ENCODE results near the gene B4GALT6. TPM values are rescaled to one million over a fixed set of nuclear protein-coding genes. Genes with fewer than 3 reads are reported as not detected.
A peak's percentile ranks its signal among the peaks of the same experiment; 100 is the strongest.

The B4GALT6 gene
- total and polyA plus RNA-seq, 2 donors = 3.2 to 7.5 TPM

DNA sequence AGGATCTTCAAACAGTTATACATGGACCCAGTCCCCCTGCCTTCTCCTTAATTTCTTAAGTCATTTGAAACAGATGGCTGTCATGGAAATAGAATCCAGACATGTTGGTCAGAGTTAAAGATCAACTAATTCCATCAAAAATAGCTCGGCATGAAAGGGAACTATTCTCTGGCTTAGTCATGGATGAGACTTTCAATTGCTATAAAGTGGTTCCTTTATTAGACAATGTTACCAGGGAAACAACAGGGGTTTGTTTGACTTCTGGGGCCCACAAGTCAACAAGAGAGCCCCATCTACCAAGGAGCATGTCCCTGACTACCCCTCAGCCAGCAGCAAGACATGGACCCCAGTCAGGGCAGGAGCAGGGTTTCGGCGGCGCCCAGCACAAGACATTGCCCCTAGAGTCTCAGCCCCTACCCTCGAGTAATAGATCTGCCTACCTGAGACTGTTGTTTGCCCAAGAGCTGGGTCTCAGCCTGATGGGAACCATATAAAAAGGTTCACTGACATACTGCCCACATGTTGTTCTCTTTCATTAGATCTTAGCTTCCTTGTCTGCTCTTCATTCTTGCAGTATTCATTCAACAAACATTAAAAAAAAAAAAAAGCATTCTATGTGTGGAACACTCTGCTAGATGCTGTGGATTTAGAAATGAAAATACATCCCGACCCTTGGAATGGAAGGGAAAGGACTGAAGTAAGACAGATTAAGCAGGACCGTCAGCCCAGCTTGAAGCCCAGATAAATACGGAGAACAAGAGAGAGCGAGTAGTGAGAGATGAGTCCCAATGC, 88.1 kb downstream of the B4GALT6 start:
- no peaks in the 10 kb centered on the region for H3K4me1 ChIP-seq (ENCODE audit: insufficient read depth)
- DNase-seq (ENCODE audit: extremely low spot score) = peak; percentile 23
- WGBS = 88% methylated on average over 9 of the region's 9 CpGs

GRCh38 chr18:31595121-31595771, 89.1 kb downstream of the B4GALT6 start:
- 69% methylated on average over 5 of the region's 5 CpGs for WGBS
- Histone ChIP-seq H3K4me3 (ENCODE audit: low read depth, low read length) (no peak overlapping the region), H3K27ac (ENCODE audit: low read depth) (no peak overlapping the region), H3K36me3 (ENCODE audit: insufficient read depth) (no peaks in the 10 kb centered on the region), H3K4me1 (ENCODE audit: insufficient read depth) (no peaks in the 10 kb centered on the region)
- DNase-seq (ENCODE audit: extremely low spot score) = no peak

More for the DNA sequence above, 88.1 kb downstream of the B4GALT6 start:
- H3K27ac ChIP-seq (ENCODE audit: low read depth) = no peak overlapping the region
- no peaks in the 10 kb centered on the region for H3K36me3 ChIP-seq (ENCODE audit: insufficient read depth)
- no peak overlapping the region for H3K4me3 ChIP-seq (ENCODE audit: low read depth, low read length)

DNA sequence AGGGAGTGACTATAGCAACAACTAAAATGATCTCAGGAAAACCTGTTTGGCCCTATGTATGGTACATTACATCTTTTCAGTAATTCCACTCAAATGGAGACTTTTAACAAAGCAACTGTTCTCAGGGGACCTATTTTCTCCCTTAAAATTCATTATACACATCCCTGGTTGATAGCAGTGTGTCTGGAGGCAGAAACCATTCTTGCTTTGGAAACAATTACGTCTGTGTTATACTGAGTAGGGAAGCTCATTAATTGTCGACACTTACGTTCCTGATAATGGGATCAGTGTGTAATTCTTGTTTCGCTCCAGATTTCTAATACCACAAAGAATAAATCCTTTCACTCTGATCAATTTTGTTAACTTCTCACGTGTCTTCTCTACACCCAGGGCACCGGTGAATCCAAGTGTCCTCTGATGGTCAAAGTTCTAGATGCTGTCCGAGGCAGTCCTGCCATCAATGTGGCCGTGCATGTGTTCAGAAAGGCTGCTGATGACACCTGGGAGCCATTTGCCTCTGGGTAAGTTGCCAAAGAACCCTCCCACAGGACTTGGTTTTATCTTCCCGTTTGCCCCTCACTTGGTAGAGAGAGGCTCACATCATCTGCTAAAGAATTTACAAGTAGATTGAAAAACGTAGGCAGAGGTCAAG, 91.7 kb downstream of the B4GALT6 start:
- H3K4me1 ChIP-seq (ENCODE audit: insufficient read depth) = no peaks in the 10 kb centered on the region
- H3K27ac ChIP-seq (ENCODE audit: low read depth) = no peak overlapping the region
- H3K4me3 ChIP-seq (ENCODE audit: low read depth, low read length) = no peak overlapping the region
- no peaks in the 10 kb centered on the region for H3K36me3 ChIP-seq (ENCODE audit: insufficient read depth)
- 75% methylated on average over 10 of the region's 10 CpGs for WGBS
- DNase-seq (ENCODE audit: extremely low spot score) = no peak

DNA sequence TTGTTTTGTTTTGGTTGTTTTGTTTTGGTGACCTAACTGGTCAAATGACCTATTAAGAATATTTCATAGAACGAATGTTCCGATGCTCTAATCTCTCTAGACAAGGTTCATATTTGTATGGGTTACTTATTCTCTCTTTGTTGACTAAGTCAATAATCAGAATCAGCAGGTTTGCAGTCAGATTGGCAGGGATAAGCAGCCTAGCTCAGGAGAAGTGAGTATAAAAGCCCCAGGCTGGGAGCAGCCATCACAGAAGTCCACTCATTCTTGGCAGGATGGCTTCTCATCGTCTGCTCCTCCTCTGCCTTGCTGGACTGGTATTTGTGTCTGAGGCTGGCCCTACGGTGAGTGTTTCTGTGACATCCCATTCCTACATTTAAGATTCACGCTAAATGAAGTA, 92.8 kb downstream of the B4GALT6 start, which contains the start of gene TTR:
TSS of gene TTR (plus strand) at position 250 of the 400 bp plus-strand sequence. CDS start at position 276, 26 bp downstream.
- H3K4me1 ChIP-seq (ENCODE audit: insufficient read depth) = no peaks in the 10 kb centered on the region
- no peak within 1 kb of the TSS for H3K27ac ChIP-seq (ENCODE audit: low read depth)
- no peaks in the 10 kb centered on the region for H3K36me3 ChIP-seq (ENCODE audit: insufficient read depth)
- 66% methylated on average over 5 of the region's 5 CpGs for WGBS
- no peak for DNase-seq (ENCODE audit: extremely low spot score)
- no peak within 1 kb of the TSS for H3K4me3 ChIP-seq (ENCODE audit: low read depth, low read length)

GRCh38 chr18:31591113-31591512, 93.3 kb downstream of the B4GALT6 start:
- no peak overlapping the region for H3K27ac ChIP-seq (ENCODE audit: low read depth)
- no peaks in the 10 kb centered on the region for H3K4me1 ChIP-seq (ENCODE audit: insufficient read depth)
- no peak for DNase-seq (ENCODE audit: extremely low spot score)
- 63% methylated on average over 2 of the region's 2 CpGs for WGBS
- no peaks in the 10 kb centered on the region for H3K36me3 ChIP-seq (ENCODE audit: insufficient read depth)
- no peak overlapping the region for H3K4me3 ChIP-seq (ENCODE audit: low read depth, low read length)

DNA sequence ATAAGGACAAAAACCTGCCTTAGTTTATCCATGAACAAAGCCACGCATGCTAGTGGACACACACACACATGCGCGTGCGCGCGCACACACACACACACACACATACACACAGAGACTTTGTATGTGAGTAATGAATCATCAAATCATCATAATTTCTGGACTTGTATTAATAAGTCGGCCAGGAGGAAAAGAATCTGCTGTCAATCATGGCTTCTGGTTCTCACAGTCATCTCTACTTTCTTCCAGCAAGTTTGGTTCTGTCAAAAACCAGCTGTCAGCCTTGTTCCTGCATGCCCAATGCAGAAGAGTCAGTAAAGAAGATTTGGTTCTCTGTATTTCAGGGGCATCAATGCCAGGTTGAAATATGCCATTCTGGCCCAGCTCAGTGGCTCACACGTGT, 93.8 kb downstream of the B4GALT6 start:
- WGBS = 87% methylated on average over 8 of the region's 8 CpGs
- H3K4me3 ChIP-seq (ENCODE audit: low read depth, low read length) = no peak overlapping the region
- H3K4me1 ChIP-seq (ENCODE audit: insufficient read depth) = no peaks in the 10 kb centered on the region
- no peak overlapping the region for H3K27ac ChIP-seq (ENCODE audit: low read depth)
- no peak for DNase-seq (ENCODE audit: extremely low spot score)
- no peaks in the 10 kb centered on the region for H3K36me3 ChIP-seq (ENCODE audit: insufficient read depth)

DNA sequence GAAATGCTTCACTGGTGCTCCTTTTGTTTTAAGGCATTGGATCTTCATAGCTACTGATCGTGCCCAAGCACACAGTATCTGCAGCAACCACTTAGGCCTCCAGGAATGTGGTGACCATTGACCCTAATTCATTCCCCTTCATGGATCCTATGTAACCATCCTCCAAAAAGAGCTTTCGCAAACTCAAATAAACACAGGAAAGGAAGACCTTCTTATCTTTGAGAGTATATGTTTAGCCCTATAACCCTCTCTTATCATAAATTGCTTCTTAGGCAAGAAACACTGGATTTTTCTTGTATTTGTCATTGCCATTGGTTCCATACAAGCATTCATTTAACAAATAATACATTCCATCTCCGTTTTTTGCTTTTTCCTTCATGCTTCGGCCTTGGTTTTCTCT, 96.9 kb downstream of the B4GALT6 start:
- H3K4me3 ChIP-seq (ENCODE audit: low read depth, low read length) = no peak overlapping the region
- no peaks in the 10 kb centered on the region for H3K36me3 ChIP-seq (ENCODE audit: insufficient read depth)
- DNase-seq (ENCODE audit: extremely low spot score) = no peak
- H3K4me1 ChIP-seq (ENCODE audit: insufficient read depth) = no peaks in the 10 kb centered on the region
- H3K27ac ChIP-seq (ENCODE audit: low read depth) = no peak overlapping the region
- 68% methylated on average over 4 of the region's 4 CpGs for WGBS

DNA sequence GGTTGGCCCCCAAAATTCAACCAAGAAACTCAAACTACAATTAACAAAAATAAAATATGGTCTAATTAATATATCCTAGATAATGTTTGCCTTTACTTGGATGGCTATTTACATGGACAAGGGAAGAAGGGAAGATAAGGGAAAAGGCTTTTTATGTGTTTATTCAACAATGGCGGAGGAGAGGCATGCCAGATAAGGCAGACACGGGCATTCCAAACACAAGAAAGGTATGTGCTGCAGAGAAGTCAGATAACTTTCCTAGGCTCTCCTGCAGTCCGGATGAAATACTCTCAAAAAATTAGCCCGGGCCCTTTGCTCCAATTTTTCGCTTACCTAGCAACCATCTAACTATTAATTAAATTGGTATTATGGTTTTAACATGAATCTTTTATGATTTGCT, 97.8 kb downstream of the B4GALT6 start:
- Histone ChIP-seq H3K4me1 (ENCODE audit: insufficient read depth) (no peaks in the 10 kb centered on the region), H3K27ac (ENCODE audit: low read depth) (no peak overlapping the region), H3K36me3 (ENCODE audit: insufficient read depth) (no peaks in the 10 kb centered on the region), H3K4me3 (ENCODE audit: low read depth, low read length) (no peak overlapping the region)
- no peak for DNase-seq (ENCODE audit: extremely low spot score)
- 71% methylated on average over 5 of the region's 5 CpGs for WGBS

GRCh38 chr18:31585991-31586390, 98.4 kb downstream of the B4GALT6 start:
- no peak for DNase-seq (ENCODE audit: extremely low spot score)
- no peaks in the 10 kb centered on the region for H3K4me1 ChIP-seq (ENCODE audit: insufficient read depth)
- no peak overlapping the region for H3K27ac ChIP-seq (ENCODE audit: low read depth)
- WGBS = 88% methylated on average over 5 of the region's 5 CpGs
- H3K4me3 ChIP-seq (ENCODE audit: low read depth, low read length) = no peak overlapping the region
- no peaks in the 10 kb centered on the region for H3K36me3 ChIP-seq (ENCODE audit: insufficient read depth)

- no peaks in the 10 kb centered on the region for H3K4me1 ChIP-seq (ENCODE audit: insufficient read depth)
- DNase-seq (ENCODE audit: extremely low spot score) = no peak
- H3K4me3 ChIP-seq (ENCODE audit: low read depth, low read length) = no peak overlapping the region
- H3K27ac ChIP-seq (ENCODE audit: low read depth) = no peak overlapping the region
- WGBS = 93% methylated on average over 5 of the region's 5 CpGs
- H3K36me3 ChIP-seq (ENCODE audit: insufficient read depth) = no peaks in the 10 kb centered on the region
These were observed 101.1 kb downstream of the B4GALT6 start for GRCh38 chr18:31583185-31583854.

- no peaks in the 10 kb centered on the region for H3K36me3 ChIP-seq (ENCODE audit: insufficient read depth)
- 25% methylated on average over 4 of the region's 4 CpGs for WGBS
- no peak overlapping the region for H3K27ac ChIP-seq (ENCODE audit: low read depth)
These were observed 102.7 kb downstream of the B4GALT6 start for GRCh38 chr18:31581498-31582197.

DNA sequence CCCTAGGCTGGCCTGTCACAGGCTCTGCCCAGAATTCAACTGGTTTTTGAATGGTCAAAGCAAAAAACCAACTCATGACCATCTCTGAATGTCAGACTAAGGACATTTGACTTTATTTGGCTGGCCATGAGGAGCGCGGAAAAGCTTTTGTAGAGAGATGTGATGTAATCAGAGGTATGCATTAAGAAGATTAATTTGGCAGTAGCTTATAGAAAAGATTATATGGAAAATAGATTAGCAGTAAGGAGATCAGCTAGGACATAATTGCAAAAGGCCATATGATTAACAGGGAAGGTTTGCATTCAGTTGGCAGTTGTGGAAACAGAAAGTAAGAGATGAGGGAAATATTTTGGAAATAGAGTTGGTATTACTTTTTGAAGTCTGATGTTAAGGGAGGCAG, 105.0 kb downstream of the B4GALT6 start:
- WGBS = 92% methylated on average over 2 of the region's 2 CpGs
- H3K36me3 ChIP-seq (ENCODE audit: insufficient read depth) = no peaks in the 10 kb centered on the region
- no peak overlapping the region for H3K27ac ChIP-seq (ENCODE audit: low read depth)
- peaks cover 1% of the 10 kb centered on the region for H3K4me1 ChIP-seq (ENCODE audit: insufficient read depth)
- H3K4me3 ChIP-seq (ENCODE audit: low read depth, low read length) = no peak overlapping the region
- no peak for DNase-seq (ENCODE audit: extremely low spot score)

More at GRCh38 chr18:31581498-31582197, 102.7 kb downstream of the B4GALT6 start:
- no peak overlapping the region for H3K4me3 ChIP-seq (ENCODE audit: low read depth, low read length)
- DNase-seq (ENCODE audit: extremely low spot score) = no peak
- H3K4me1 ChIP-seq (ENCODE audit: insufficient read depth) = no peaks in the 10 kb centered on the region

GRCh38 chr18:31578126-31578525, 106.3 kb downstream of the B4GALT6 start:
- H3K36me3 ChIP-seq (ENCODE audit: insufficient read depth) = no peaks in the 10 kb centered on the region
- no peak for DNase-seq (ENCODE audit: extremely low spot score)
- H3K27ac ChIP-seq (ENCODE audit: low read depth) = no peak overlapping the region
- no peak overlapping the region for H3K4me3 ChIP-seq (ENCODE audit: low read depth, low read length)
- WGBS = 98% methylated on average over 4 of the region's 4 CpGs
- H3K4me1 ChIP-seq (ENCODE audit: insufficient read depth) = peaks cover 1% of the 10 kb centered on the region
